Inflammatory macrophage (primary cell): Measurements from ENCODE around the gene ANO7.
A peak's percentile ranks its signal among the peaks of the same experiment; 100 is the strongest.

Experiments used
- DNase-seq, 2 donors: peaks; one replicate each; pipeline ENCODE4 v3.0.0-alpha.2; 2020 to 2022

The ANO7 gene

GRCh38 chr2:241228081-241228859 lies 39.8 kb downstream of the ANO7 start:
- no peak for DNase-seq

- no peak for DNase-seq
These were observed 40.5 kb downstream of the ANO7 start for GRCh38 chr2:241228860-241229516.

GRCh38 chr2:241229563-241230401 lies 41.3 kb downstream of the ANO7 start:
- DNase-seq, result no peak

- DNase-seq, result no peak
These were observed 42.0 kb downstream of the ANO7 start for GRCh38 chr2:241230435-241230834.

GRCh38 chr2:241232736-241233575 lies 44.5 kb downstream of the ANO7 start:
- peak; percentile 17 to 31 for DNase-seq

GRCh38 chr2:241234066-241234790 lies 45.8 kb downstream of the ANO7 start:
- DNase-seq, result no peak

- DNase-seq, result no peak
These were observed 46.7 kb downstream of the ANO7 start for GRCh38 chr2:241234962-241235740.

- no peak for DNase-seq
These were observed 47.5 kb downstream of the ANO7 start for GRCh38 chr2:241235859-241236593.

- no peak for DNase-seq
These were observed 48.6 kb downstream of the ANO7 start for GRCh38 chr2:241237047-241237446.

GRCh38 chr2:241237949-241238371 lies 49.5 kb downstream of the ANO7 start:
- no peak for DNase-seq

GRCh38 chr2:241238693-241239198 lies 50.3 kb downstream of the ANO7 start:
- DNase-seq, result no peak

GRCh38 chr2:241239552-241240202 lies 51.2 kb downstream of the ANO7 start:
- DNase-seq, result no peak

GRCh38 chr2:241240320-241241004 lies 52.0 kb downstream of the ANO7 start:
- DNase-seq, result no peak

GRCh38 chr2:241241669-241242068 lies 53.2 kb downstream of the ANO7 start:
- no peak for DNase-seq

GRCh38 chr2:241242306-241242705 lies 53.8 kb downstream of the ANO7 start:
- DNase-seq, result no peak

GRCh38 chr2:241244368-241244767 lies 55.9 kb downstream of the ANO7 start:
- no peak for DNase-seq

GRCh38 chr2:241248289-241248688 lies 59.8 kb downstream of the ANO7 start:
- DNase-seq, result no peak

- no peak for DNase-seq
These were observed 60.4 kb downstream of the ANO7 start for GRCh38 chr2:241248897-241249296.

- no peak for DNase-seq
These were observed 61.2 kb downstream of the ANO7 start for GRCh38 chr2:241249654-241250053.
